GM19395 (cell line): ENCODE measurements around the gene SLC10A1.
"Not testable (repeated sequence)": the region's sequence is repeated elsewhere in the genome, so short reads cannot be mapped to it uniquely, and the experiment has no call there.

ENCODE experiments used
- ATAC-seq: cut with Tn5 transposase; IDR thresholded peaks from one replicate; pipeline ENCODE4 v1.9.1; 2021; ENCODE audit warnings: mild to moderate bottlenecking, moderate library complexity; ENCODE audit not compliant: unreplicated experiment

SLC10A1 gene

DNA sequence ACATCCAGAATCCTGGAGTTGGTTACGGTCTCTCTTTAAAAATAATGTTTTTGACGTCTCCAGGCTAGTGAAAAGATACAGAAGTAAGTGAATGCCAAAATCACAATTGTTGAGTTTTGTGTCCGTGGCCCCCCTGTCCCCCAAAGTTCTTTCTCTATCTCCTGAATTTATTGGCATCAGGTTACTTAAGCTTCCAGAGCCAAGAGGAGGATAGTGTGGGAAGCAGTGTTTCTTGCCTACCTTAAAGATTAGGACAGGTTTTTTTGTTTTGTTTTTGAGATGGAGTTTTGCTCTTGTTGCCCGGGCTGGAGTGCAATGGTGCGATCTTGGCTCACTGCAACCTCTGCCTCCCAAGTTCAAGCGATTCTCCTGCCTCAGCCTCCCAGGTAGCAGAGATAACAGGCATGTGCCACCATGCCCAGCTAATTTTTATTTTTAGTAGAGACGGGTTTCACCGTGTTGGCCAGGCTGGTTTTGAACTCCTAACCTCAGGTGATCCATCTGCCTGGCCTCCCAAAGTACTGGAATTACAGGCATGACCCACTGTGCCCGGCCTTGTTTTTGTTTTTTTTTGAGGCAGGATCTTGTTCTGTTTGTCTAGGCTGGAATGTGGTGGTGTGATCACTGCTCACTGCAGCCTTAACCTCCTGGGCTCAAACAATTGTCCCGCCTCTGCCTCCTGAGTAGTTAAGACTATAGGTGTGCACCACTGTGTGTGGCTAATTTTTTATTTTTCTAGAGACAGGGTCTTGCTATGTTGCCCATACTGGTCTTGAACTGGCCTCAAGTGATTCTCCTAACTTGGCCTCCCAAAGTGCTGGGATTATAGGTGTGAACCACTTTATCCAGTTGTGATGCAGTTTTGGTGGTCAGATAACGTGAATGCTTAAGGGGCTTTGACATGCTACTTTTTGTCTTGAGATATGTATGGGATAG, 24.7 kb downstream of the SLC10A1 start:
- ATAC-seq: no peak

DNA sequence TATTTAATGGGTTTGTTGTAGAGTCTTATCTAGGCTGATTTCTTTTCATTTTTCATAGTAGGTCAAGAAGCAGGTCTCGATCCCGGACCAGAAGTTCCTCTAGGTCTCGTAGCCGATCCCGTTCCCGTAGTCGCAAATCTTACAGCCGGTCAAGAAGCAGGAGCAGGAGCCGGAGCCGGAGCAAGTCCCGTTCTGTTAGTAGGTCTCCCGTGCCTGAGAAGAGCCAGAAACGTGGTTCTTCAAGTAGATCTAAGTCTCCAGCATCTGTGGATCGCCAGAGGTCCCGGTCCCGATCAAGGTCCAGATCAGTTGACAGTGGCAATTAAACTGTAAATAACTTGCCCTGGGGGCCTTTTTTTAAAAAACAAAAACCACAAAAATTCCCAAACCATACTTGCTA, 25.9 kb downstream of the SLC10A1 start:
- no peak for ATAC-seq

DNA sequence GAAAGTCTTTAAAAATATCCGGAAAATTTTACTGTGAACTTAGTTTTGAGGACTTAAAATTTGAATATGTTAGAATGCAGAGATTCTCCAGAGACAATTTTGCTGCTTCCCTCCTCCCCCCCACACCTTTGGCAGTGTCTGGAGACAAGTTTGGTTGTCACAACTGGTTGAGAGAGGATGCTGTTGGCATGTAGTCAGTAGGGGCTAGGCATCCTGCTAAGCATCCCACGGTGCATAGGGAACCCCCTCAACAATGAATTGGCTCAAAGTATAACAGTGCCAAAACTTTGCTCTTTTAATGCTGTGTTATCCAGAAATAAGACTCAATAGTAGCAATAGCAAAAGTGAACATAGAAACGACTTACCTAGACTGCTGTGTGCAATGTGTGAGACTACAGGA, 26.5 kb downstream of the SLC10A1 start:
- no peak for ATAC-seq

DNA sequence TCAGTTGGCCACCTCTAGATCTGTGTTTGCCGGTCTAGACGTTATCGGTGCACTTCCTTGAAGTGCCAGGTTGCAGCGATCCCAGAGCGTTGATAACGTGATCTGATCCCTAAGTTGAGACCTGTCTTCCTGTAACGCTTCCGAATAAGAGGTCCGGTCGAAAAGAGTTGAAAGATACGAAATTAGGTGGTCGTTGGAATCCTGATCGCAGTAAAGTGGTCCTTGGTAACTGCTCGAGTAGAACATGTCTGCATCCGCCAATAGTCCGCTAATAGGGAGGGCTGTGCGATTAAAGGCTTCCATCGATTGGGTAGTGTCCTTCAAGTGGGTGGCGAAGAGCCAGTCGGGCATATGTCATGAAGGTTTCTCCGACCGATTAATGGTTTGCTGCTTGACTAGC, 27.4 kb downstream of the SLC10A1 start:
- ATAC-seq: no peak

GRCh38 chr14:69768873-69769272, 28.2 kb downstream of the SLC10A1 start:
- no peak for ATAC-seq

DNA sequence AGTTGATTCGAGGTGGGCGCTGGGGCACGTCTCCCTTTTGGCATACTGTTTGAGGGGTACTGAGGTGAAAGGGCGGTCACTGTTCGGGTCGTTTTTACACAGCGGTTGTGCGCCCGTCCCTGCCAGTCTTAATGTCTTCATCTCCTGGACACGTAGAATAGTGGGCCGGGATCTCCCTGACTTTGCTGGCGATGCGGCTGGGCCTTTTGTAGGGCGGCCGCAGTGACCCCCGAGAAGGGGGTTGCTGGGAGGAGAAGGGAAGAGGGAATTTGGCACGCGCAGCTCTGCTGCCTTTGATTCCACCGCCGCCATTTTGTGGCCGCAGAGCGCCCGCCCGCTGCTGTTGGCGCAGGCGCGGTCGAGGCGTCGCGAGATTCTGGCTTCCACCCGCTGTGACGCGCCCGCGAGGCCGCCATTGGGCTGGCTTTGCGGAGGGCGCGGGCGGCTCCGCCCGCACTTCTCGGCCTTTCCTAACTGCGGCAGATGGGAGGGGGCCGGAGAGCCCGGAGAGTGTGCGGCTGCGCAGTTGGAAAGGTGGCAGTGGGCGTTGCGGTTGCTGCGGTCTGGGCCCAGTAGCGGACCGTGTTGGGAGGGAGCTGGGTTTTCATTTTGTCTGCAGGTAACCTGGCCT, 29.6 kb downstream of the SLC10A1 start:
- peak; percentile 69 for ATAC-seq

DNA sequence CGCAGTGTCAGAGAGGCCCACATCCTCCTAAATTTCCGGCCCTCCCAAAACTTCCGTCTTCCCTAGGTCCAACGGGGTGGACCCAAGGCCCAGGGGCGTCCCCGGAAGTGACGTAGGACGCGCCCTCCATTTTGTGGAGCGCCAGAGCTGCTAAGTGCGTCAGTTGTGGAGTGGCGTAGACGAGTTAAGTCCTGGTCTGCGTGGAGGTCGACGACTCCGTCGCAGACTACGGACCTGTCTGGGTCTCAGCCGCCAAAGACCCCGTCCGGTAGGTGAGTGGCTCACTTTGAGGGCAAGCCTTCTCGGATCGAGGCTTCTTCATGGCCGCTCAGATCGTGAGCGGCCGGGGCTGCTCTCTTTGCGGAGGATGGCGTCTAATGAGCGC, 30.1 kb downstream of the SLC10A1 start, which contains the start of gene SRSF5:
TSS of gene SRSF5 (plus strand) at position 159 of the 385 bp plus-strand sequence. CDS start 1,015 bp downstream, outside the sequence.
- ATAC-seq: peak; percentile 83

DNA sequence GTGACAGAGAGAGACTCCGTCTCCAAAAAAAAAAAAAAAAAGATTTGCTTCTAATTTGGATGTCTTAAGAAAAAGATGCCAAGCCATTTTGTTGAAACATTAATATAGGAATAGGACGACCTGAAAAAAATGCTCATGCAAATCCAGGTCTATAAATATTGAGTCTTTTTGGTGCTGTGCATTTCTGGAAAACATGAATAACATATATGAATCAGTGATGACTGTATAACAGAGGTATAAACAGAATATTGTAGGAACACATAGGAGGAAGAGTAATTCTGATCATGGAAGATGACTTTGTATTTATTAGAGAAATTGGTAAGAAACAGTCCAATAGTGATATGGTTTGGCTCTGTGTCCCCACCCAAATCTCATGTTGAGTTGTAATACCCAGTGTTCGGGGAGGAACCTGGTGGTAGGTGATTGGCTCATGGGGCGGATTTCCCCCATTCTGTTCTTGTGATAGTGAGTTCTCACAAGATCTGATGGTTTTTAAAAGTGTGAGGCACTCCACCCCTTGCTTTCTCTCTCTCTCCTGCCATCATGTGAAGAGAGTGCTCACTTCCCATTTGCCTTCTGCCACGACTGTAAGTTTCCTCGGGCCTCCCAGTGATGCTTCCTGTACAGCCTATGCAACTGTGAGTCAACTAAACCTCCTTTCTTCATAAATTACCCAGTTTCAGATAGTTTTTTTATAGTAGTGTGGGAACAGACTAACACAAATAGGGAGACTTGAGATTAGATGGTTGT, 33.1 kb downstream of the SLC10A1 start:
- no peak for ATAC-seq

GRCh38 chr14:69760810-69761209, 36.2 kb downstream of the SLC10A1 start:
- ATAC-seq: no peak

DNA sequence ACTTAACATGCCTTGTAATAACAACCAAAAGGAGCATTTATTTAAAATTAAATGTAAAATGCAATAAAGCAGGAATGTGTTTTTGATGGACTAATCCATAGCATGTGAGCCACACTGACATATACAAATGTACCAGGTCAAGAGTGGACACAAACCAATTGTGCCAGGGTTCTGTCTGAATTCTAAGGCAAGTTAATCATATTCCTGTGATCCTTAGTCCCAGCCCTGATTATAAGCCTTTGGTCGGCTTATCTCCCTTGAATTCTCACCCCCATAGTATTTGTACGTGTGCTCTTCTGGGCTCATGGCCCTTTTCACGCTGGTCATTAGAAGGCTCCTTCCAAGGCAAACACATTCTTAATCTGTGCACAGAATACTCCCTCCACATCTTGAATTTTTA, 40.7 kb downstream of the SLC10A1 start:
- no peak for ATAC-seq

DNA sequence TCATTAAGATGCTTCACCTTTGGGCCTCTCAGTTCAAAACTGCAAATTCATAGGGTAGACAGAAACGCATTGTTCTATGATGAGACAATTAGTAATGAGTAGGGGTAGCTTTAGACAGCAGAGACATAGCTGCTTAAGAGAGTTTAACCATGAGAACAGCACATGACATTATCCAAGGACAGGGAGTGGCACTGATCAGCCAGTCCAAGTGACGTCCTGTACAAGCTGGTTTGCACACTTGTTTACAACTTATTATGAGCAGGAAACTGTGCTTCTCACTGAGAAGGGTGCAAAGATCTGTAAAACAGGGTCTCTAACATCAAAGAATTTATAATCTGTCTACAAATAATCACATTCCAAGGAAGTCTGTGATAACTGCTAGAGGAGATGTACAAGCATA, 41.3 kb downstream of the SLC10A1 start:
- no peak for ATAC-seq

DNA sequence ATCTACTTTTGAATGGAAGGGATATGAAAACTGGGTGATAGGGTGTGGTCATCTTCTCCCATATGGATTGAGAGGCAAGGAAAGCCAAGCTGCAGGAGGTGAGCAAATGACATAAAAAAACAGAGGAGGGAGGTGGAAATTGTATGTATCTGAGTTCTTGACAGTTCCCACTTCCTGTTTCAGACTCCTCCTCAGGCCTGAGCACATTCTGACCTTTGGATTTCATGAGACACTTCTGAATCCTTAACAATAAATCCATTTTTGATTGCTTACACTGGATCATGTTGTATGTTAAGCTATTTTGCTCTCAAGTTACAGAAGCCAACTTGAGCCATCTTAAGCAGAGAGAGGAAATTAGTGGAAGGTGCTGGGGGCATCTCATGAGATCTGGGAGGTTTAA, 41.7 kb downstream of the SLC10A1 start:
- ATAC-seq: no peak

DNA sequence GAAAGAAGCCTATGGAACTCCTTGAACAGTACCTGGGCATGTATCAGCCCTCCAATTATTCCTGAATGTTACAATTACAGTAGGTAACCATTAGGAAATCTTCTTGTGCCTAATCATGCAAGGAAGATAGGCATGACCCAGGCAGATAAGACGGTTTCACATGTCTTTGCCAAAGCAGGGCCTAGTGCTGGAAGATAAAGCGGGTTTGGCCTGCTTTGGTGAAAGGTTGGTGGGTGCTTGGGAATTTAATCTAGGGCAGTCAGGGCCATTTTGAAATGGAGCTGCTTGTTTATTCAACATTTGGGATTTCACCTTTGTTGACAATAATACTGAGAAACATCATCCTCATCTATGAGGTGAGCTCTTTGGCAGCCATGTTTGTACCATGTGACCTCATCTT, 42.6 kb downstream of the SLC10A1 start:
- ATAC-seq: no peak

DNA sequence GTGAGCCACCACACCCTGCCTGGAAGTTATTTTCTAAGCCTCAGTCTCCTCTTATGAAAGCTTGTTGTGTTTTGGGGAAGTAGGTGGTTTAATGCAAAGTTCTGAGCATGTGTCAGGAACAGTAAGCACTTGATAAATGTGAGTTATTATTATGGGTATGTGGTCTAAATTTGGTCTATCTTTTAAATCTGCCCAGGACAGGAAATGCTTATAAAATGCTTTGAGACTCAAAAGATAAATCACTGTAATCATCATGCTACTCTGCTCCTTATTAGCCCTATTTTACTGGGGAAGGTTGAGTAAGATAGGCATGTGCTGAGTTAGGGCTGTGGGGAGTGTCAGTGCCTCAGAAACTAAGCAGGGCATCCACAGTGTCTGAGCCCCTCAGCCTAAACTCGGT, 43.2 kb downstream of the SLC10A1 start:
- ATAC-seq: no peak

DNA sequence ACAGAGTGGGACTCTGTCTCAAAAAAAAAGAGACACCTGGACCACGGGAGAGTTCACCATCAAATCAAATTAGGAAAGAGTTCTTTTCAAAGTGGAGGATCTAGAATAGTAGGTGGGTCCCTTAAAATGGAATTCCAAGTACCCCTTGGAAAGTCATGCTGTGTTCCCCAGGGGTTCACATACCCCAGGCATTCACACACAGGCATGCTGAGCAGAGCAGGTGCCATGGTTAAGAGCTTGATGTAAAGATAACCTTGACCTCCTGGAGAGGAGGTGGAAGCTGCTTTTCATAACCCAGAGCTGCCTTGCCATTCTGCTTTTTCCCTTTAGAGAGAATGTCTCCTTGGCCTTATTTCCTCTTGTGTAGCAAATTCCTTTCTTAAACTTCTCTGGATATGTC, 44.3 kb downstream of the SLC10A1 start:
- ATAC-seq: no peak

DNA sequence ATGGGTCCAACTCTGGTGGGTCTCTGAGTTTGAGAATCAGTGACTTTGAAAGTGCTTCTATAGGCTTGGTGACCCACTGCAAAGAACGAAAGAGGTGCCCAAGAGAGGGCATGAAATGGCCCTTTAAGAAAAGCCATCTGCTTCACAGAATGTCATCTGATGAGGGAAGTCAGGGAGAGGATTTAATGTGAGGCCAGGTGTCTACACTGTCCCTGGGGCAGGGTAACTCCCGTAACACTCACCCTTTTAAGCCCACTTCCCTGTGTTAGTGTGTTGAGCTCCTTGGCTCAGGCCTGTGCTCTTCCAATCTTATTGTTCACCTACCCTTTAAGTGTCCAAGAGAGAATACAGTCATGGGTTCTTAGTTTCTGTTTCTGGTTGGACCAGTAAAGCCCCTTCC, 46.5 kb downstream of the SLC10A1 start:
- ATAC-seq: no peak

DNA sequence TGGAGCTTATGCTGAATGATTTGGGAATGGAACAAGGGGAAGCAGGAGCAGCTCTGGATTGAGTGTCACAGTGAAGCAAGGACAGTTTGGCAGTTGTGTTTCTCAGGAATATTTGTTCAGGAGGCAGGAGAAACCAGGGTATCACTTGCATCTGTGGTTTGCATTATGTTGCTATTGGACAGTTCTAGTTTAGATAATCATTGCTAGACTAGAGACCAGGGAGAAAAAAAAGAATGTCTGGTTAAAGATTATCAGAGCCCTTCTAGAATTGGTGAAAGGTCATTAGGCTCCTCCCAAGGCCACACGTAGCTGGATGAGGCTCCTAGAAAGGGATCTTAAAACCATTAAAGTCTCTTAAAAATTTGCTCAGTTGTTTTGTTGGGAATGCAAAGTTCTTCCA, 47.1 kb downstream of the SLC10A1 start:
- no peak for ATAC-seq

GRCh38 chr14:69741055-69741454, 56.0 kb downstream of the SLC10A1 start:
- no peak for ATAC-seq

DNA sequence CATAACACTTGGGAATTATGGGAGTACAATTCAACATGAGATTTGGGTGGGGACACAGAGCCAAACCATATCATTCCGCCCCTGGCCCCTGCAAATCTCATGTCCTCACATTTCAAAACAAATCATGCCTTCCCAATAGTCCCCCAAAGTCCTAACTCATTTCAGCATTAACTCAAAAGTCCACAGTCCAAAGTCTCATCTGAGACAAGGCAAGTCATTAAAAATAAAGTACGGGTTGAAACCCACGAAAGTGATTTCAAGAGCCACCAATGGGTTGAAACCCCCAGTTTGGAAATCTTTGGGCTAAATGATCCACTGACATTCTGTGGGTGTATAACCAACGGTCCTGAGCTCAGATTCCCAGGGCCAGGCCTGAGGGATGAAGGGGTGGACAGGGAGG, 60.6 kb downstream of the SLC10A1 start:
- not testable (repeated sequence) for ATAC-seq

- ATAC-seq: not testable (repeated sequence)
Measured at GRCh38 chr14:69731919-69732598, 65.0 kb downstream of the SLC10A1 start.

GRCh38 chr14:69727860-69728259, 69.2 kb downstream of the SLC10A1 start:
- no peak for ATAC-seq
